B cell (primary cell): ENCODE results near the gene URB1. TPM values are rescaled to one million over a fixed set of nuclear protein-coding genes. Genes with fewer than 3 reads are reported as not detected.

Source experiments
- ATAC-seq: fragments of 200-7000 bp; cut with Tn5 transposase; one replicate; pipeline ENCODE4 v1.10.0; 2021; ENCODE audit warnings: low read depth, mild to moderate bottlenecking, moderate number of reproducible peaks, moderate library complexity
- CTCF ChIA-PET: fragments of 350-600 bp; sonication (Branson Sonifier 250); formaldehyde crosslinking; loops from one replicate; lab custom pipeline; 2021; ENCODE audit warnings: antibody characterized with exemption, inconsistent platforms; lab: Charles Lee
- POLR2A ChIA-PET: fragments of 350-600 bp; sonication (Branson Sonifier 250); formaldehyde crosslinking; loops from one replicate; lab custom pipeline; 2021; ENCODE audit warnings: antibody characterized with exemption; lab: Charles Lee
- DNase-seq: peaks from one replicate; pipeline ENCODE4 v3.0.0; 2013
- H2AFZ ChIP-seq: 2 replicates; pipeline ENCODE4 v1.6.1; 2012; ENCODE audit warnings: mild to moderate bottlenecking, low read depth, low read length; ENCODE audit not compliant: insufficient read depth, poor library complexity, severe bottlenecking
- H3K27ac ChIP-seq, 2 donors: 1 replicate in 1 of 2; 2 replicates in 1 of 2; pipeline ENCODE4 v1.5.1; 2012 to 2013; ENCODE audit warnings: low read length in 2 of 2, mild to moderate bottlenecking in 2 of 2, moderate library complexity in 1 of 2
- H3K27me3 ChIP-seq, 4 experiments: fragments of 200-600 bp in 1 of 4; sonication (generic) in 1 of 4; replicated peaks in 1 of 4; 1 replicate in 2 of 4; 2 replicates in 2 of 4; pipeline versions ENCODE4 v1.6.1 to v1.7.0; 2013 to 2016; ENCODE audit warnings: low read length in 3 of 4, mild to moderate bottlenecking in 2 of 4, mixed read lengths in 1 of 4, moderate library complexity in 1 of 4; ENCODE audit not compliant: insufficient read depth in 4 of 4, control insufficient read depth in 3 of 4; ENCODE audit errors: control extremely low read depth in 1 of 4
- H3K36me3 ChIP-seq, 2 experiments: replicated peaks in 1 of 2; 1 replicate in 1 of 2; 2 replicates in 1 of 2; pipeline versions ENCODE4 v1.6.1 to v1.7.1; 2013; ENCODE audit warnings: low read length in 1 of 2; ENCODE audit not compliant: insufficient read depth in 2 of 2, control insufficient read depth in 1 of 2; ENCODE audit errors: control extremely low read depth in 1 of 2, extremely low read depth in 1 of 2
- H3K4me1 ChIP-seq, 2 donors: fragments of 200-600 bp in 1 of 2; sonication (generic) in 1 of 2; 1 replicate in 1 of 2; 2 replicates in 1 of 2; pipeline versions ENCODE4 v1.5.1 to v1.6.1; 2013 to 2017; ENCODE audit warnings: low read length in 2 of 2; ENCODE audit not compliant: control insufficient read depth in 2 of 2, insufficient read depth in 2 of 2
- H3K4me2 ChIP-seq: replicated peaks from 2 replicates; pipeline ENCODE3; 2012; ENCODE audit warnings: mild to moderate bottlenecking, low read depth, low read length; ENCODE audit not compliant: poor library complexity, severe bottlenecking
- H3K4me3 ChIP-seq, 5 experiments: fragments of 200-600 bp in 1 of 5; sonication (generic) in 1 of 5; 1 replicate in 3 of 5; 2 replicates in 2 of 5; pipeline versions ENCODE4 v1.5.1 to v1.7.0; 2011 to 2016; ENCODE audit warnings: low read length in 4 of 5, mild to moderate bottlenecking in 4 of 5, low read depth in 2 of 5, control low read depth in 1 of 5, moderate library complexity in 1 of 5; ENCODE audit not compliant: insufficient read depth in 1 of 5; ENCODE audit errors: control extremely low read depth in 1 of 5, extremely low read depth in 1 of 5
- H3K79me2 ChIP-seq: fragments of 200-600 bp; sonication (generic); one replicate; pipeline ENCODE4 v1.6.0; 2016; ENCODE audit warnings: low read length; ENCODE audit not compliant: control insufficient read depth, insufficient read depth
- H3K9ac ChIP-seq: fragments of 200-600 bp; sonication (generic); 2 replicates; pipeline ENCODE4 v1.6.1; 2017; ENCODE audit warnings: mild to moderate bottlenecking, low read length, moderate library complexity
- H3K9me3 ChIP-seq, 3 donors: one replicate each; pipeline versions ENCODE4 v1.6.1 to v1.7.1; 2013; ENCODE audit warnings: low read length in 2 of 3; ENCODE audit not compliant: control insufficient read depth in 2 of 3, insufficient read depth in 1 of 3; ENCODE audit errors: control extremely low read depth in 1 of 3
- H4K20me1 ChIP-seq: 2 replicates; pipeline ENCODE4 v1.6.0; 2012; ENCODE audit warnings: mild to moderate bottlenecking, low read length; ENCODE audit not compliant: insufficient read depth, control insufficient read depth, poor library complexity, severe bottlenecking
- H3K27ac Mint-ChIP-seq: one replicate; pipeline ENCODE4 v1.8.0; 2021; ENCODE audit warnings: mixed read lengths
- H3K27me3 Mint-ChIP-seq: one replicate; pipeline ENCODE4 v1.8.0; 2021; ENCODE audit warnings: mixed read lengths
- H3K4me1 Mint-ChIP-seq: one replicate; pipeline ENCODE4 v1.8.0; 2021; ENCODE audit warnings: mixed read lengths
- H3K4me3 Mint-ChIP-seq: one replicate; pipeline ENCODE4 v1.8.0; 2021; ENCODE audit warnings: mixed read lengths
- H3K9me3 Mint-ChIP-seq: one replicate; pipeline ENCODE4 v1.8.0; 2022; ENCODE audit warnings: mixed read lengths; ENCODE audit not compliant: insufficient read depth
- CTCF ChIP-seq: fragments of 200-600 bp; IDR thresholded peaks from one replicate; pipeline ENCODE4 v1.8.0; 2022; ENCODE audit warnings: antibody characterized with exemption, mild to moderate bottlenecking
- EZH2 ChIP-seq: IDR thresholded peaks from 2 replicates; pipeline ENCODE4 v1.6.1; 2012; ENCODE audit warnings: borderline replicate concordance, low read depth, mild to moderate bottlenecking, moderate library complexity, low read length; ENCODE audit not compliant: insufficient read depth, poor library complexity, severe bottlenecking
- WGBS: methylation state at CpG from one replicate; pipeline ENCODE4 v1.1.5; 2013; ENCODE audit warnings: missing lambda C conversion rate; ENCODE audit not compliant: insufficient coverage; 5-methylcytosine and 5-hydroxymethylcytosine counted together
- intact Hi-C: fragments of 100-400 bp; cut with micrococcal nuclease; formaldehyde crosslinking; loops from one replicate; pipeline ENCODE4 v1.10.0; 2022
- polyA plus RNA-seq: library from polyadenylated mRNA; depleted of rRNA; stranded (reverse); fragments of >200 nt; gene quantifications from 2 replicates; pipeline ENCODE4 v1.2.3, GENCODE V29; 2012
- total RNA-seq, 2 donors: library from RNA; stranded (reverse); fragments of 120-200 nt in 1 of 2; gene quantifications; 1 replicate in 1 of 2; 2 replicates in 1 of 2; pipeline versions ENCODE4 v1.2.3 to v1.2.4, GENCODE V29; 2013 to 2022

The URB1 gene
- total and polyA plus RNA-seq, 2 donors (not counting 1 experiment from before 2014, with no cell fraction given): 4.7 to 15.2 TPM

GRCh38 chr21:32309906-32310460 is 82.8 kb downstream of the URB1 start:
- whole genome bisulfite sequencing: 96% methylated on average over 5 of the region's 7 CpGs
- Mint-ChIP-seq H3K4me1 (no peaks in the 10 kb centered on the region), H3K4me3 (no peak overlapping the region), H3K27me3 (no peaks in the 10 kb centered on the region), H3K27ac (no peak overlapping the region), H3K9me3 (no peaks in the 10 kb centered on the region)
- DNase-seq (no peak), ATAC-seq (no peak)
- Histone ChIP-seq H2AFZ (no peak overlapping the region), H3K4me2 (no peak overlapping the region), H3K9ac (no peak overlapping the region), H3K27me3 (no peaks in the 10 kb centered on the region), H3K36me3 (peaks cover 0 to 30% of the 10 kb centered on the region in 2 experiments), H4K20me1 (no peaks in the 10 kb centered on the region), H3K27ac (no peak overlapping the region), H3K4me3 (no peak overlapping the region), H3K9me3 (peaks cover 0 to 4% (median 0%) of the 10 kb centered on the region in 3 donors), H3K79me2 (no peaks in the 10 kb centered on the region), H3K4me1 (no peaks in the 10 kb centered on the region)
- intact Hi-C loops: no loop called here
- TF ChIP-seq EZH2: no peak
- TF ChIP-seq CTCF: no peak
- ChIA-PET CTCF (no interaction called here), POLR2A (no interaction called here)

GRCh38 chr21:32308696-32309095 is 84.1 kb downstream of the URB1 start:
- Mint-ChIP-seq H3K4me1 (no peaks in the 10 kb centered on the region), H3K4me3 (no peak overlapping the region), H3K9me3 (no peaks in the 10 kb centered on the region), H3K27me3 (no peaks in the 10 kb centered on the region), H3K27ac (no peak overlapping the region)
- ChIA-PET POLR2A (no interaction called here), CTCF (no interaction called here)
- no peak overlapping the region for H3K4me2 ChIP-seq
- H3K27ac ChIP-seq: no peak overlapping the region
- H3K36me3 ChIP-seq: peaks cover 0 to 25% of the 10 kb centered on the region in 2 experiments
- H4K20me1 ChIP-seq: no peaks in the 10 kb centered on the region
- H3K9me3 ChIP-seq: peaks cover 0 to 4% (median 0%) of the 10 kb centered on the region in 3 donors
- H3K4me3 ChIP-seq: no peak overlapping the region
- DNase-seq (no peak), ATAC-seq (no peak)
- TF ChIP-seq EZH2: no peak
- no peak for TF ChIP-seq CTCF
- H3K79me2 ChIP-seq: no peaks in the 10 kb centered on the region
- H3K27me3 ChIP-seq: no peaks in the 10 kb centered on the region
- WGBS: over 99% methylated on average over 7 of the region's 10 CpGs
- H2AFZ ChIP-seq: no peak overlapping the region
- H3K9ac ChIP-seq: no peak overlapping the region
- no peaks in the 10 kb centered on the region for H3K4me1 ChIP-seq
- intact Hi-C loops: no loop called here
